GM21515 (cell line): ENCODE data around the gene ADGRG1.

Experiments used
- ATAC-seq: cut with Tn5 transposase; IDR thresholded peaks from one replicate; pipeline ENCODE4 v1.9.1; 2021; ENCODE audit not compliant: unreplicated experiment

ADGRG1 gene

DNA sequence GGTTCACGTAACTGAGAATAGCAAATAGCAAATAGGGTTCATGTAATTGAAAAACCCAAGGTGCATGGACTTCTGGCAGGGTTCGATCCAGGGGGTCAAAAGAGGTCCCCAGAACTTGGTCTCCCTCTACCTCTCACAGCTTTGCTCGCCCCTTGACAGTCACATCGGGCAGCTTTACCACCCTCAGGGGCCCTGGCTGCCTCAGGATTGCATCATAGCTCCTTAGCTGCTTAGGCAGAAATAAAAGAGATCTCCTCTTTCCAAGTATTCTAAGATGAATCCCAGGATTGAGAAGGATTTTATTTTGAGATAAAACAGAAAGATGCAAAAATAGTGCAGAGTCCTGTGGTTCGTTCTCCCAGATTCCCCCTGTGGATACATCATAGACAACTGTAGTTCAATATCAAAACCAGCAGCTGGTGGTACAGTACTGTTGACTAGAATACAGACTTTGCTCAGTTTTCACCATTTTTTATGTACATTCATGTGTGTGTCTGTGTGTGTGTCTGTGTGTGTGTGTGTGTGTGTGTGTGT is 52.5 kb downstream of the ADGRG1 start:
- no peak for ATAC-seq

DNA sequence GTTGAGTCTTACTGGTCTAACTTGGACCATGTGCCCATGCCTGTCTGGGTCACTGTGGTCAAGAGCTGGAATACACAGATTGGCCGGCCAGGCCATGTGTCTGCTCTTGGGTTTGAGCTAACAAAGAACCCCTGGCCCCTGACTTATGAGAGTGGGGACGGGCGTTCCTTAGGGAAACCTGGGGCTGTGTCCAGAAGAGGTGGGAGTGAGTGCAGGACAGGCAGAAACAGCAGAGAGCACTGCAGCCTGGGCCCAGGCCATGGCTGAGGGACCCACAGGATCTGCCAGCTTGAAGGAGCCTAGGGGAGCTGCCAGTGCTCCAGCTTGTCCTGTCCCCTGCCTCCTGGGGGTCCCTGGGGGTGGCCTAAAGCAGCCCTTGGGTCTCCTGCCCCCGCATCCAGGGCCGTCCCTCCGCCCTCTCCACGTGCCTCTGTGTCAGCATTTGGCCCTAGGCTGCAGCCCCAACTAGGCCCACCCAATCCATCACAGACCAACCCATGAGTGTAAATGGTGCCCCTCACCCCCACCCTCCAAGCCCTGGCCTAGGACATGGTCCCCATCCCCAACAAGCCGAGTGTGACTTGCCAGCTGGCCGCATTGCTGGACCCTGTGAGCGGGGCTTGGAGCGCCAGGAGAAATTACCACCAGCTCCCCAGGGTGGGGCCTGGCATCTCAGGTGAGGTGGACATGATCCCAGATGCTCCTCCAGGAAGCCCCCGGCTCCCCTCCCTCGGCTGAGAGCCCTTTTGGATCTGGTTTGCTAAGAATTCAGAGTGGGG is 53.7 kb downstream of the ADGRG1 start:
- no peak for ATAC-seq

DNA sequence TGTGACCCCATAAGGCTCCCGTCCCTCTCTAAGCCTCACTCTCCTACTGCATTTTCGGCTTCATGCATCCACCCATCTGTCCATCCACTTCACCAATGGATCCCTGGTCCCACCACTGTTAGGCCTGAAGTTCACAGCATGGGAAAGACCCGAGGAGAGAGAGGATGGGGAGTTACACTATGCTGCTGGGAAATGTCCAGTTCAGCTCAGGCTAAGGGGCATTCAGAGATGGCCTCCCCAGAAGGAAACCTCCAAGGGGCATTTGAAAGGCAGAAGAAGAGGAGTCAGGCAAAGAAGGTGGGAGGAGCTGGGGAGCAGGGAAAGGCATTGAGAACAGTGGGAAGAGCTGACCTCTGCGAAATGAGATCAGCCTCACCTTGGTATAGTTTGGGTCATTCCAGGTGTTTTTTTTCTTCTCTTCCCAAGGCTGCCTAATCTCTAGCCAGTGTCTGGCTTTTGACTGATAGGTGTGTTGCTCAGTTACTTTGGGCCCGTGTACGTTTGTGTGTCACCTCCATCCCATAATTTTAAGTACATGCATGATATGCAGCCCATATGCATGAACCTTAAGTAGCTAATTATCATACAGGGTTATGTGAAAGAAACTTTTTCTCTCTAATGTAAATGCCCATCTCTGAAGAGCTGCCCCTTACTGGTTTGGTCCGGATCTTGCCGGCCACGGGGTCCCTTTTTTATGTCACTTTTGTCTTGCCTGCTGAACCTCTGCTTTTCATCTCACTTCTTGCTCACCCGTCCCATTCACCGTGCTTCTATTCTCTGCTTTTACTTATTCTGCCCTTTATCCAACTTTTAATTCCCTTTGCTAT is 54.6 kb downstream of the ADGRG1 start:
- ATAC-seq = no peak

- ATAC-seq = no peak
These were observed 55.5 kb downstream of the ADGRG1 start for GRCh38 chr16:57683636-57684545.

GRCh38 chr16:57684626-57685358 is 56.4 kb downstream of the ADGRG1 start:
- ATAC-seq = no peak

DNA sequence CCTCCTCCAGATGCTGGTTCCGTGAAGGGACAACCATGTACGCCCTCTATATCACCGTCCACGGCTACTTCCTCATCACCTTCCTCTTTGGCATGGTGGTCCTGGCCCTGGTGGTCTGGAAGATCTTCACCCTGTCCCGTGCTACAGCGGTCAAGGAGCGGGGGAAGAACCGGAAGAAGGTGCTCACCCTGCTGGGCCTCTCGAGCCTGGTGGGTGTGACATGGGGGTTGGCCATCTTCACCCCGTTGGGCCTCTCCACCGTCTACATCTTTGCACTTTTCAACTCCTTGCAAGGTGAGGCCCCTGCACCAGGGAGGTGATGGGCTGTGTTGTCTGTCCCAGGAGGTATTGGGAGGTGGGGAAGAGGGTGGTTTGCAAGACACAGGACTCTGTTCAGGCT is 57.2 kb downstream of the ADGRG1 start:
- ATAC-seq = no peak

DNA sequence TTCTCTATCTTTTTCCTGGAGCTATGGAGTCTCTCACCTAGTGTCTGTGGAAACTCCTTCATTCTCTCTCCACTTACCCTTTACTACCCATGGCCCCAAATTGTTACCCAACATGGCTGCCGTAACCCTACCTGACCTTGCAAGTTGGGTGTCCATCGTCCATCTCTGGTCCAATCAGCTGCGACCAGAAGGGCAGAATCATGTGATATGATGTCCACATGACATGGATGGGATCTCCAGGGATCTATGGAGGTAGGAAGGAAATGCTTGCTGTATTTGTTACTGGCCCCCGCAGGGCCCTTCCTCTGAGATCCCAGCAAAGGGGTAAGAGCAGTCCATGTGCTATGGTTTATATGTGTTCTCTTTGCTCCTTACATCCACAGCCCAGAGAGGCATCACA is 58.1 kb downstream of the ADGRG1 start:
- no peak for ATAC-seq

DNA sequence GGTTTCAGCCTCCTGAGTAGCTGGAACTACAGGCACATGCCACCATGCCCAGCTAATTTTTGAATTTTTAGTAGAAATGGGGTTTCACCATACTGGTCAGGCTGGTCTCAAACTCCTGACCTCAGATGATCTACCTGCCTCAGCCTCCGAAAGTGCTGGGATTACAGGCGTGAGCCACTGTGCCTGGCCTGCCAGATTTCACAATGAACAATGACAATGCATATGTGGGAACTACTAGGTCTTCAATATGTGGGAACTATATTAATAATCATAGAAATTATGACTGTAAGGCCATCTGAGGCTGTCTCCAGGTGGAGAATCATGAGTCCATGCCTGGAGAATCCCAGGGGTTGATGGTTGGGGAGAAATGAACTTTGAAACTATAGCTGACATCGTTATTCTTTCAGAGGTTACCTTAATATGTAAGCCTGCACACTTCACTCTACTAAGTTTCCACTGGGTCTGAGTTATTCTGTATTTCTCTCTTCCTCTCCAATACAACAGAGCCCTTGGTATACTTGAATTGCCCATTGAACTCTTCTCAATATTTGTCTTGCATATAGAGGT is 59.0 kb downstream of the ADGRG1 start:
- no peak for ATAC-seq

GRCh38 chr16:57688487-57688986 is 60.1 kb downstream of the ADGRG1 start:
- no peak for ATAC-seq

DNA sequence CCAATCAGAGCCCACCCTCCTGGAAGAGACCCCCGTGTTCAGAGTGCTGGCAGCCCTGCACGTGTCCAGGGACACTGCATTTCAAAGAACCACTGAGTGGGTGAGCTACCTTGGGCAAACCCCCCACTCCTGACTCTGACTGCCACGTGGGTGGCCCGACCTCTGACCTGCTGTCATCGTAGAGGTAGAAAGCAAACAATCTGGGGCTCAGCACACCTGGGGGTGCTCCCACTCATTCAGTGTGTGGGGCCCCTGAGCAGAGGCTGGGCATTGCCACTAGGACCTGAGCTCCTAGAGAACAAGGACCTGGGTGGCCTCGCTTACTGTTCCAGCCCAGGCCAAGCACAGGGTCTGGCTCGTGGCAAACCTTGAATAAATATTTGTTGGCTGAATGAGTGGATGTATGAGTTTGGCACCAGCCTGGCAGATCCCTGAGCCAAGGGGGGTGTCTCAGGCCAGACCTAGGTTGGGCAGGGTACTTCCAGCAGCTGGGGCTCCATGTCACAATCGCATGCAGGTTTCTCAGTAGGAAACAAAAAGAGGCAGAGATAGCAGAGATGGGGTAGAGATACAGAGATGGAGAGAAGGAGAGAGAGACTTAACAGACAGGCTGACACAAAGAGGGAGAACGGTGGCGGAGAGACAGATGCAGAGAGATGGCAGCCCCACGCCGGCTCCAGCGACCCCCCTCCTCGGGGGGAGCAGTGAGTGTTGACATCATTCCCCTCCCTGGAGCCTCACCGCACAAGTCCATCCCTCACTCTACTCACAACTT is 60.7 kb downstream of the ADGRG1 start:
- no peak for ATAC-seq

DNA sequence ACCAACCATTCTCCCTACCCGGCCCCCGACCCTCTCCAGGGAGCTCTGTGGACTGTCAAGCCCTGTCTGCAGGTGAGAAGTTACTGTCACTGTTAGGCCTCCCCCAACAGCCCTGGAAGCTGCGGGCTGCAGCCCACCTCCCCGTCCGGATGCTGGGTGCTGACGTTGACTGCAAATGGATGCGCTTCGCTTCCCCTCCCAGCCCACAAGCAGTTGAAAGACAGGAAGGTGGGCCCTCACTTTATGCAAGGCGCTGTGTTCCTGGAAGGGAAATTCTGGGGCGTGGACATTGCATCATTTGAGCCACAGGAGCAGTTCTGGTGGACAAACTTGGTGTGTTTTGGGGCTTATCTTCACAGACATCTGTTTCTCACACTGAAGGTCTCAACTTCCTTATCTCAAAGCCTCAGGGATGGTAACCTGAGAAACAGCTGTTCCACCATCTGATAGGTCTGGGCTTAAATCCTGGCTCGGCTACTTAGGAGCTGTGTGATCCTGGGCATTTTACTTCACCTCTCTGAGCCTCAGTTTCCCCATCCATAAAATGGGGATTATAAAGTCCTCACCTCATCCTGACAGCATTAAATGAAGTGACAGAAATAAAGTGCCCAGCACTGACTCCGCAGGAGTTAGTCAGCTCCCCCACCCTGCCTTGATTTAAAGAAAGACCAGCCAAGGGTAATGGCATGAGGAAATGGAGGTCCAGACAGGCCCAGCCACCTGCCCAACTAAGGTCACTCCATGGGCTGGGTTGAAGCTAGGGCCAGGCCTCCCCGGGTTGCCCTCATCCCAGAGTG is 61.5 kb downstream of the ADGRG1 start:
- peak; percentile 57 for ATAC-seq

DNA sequence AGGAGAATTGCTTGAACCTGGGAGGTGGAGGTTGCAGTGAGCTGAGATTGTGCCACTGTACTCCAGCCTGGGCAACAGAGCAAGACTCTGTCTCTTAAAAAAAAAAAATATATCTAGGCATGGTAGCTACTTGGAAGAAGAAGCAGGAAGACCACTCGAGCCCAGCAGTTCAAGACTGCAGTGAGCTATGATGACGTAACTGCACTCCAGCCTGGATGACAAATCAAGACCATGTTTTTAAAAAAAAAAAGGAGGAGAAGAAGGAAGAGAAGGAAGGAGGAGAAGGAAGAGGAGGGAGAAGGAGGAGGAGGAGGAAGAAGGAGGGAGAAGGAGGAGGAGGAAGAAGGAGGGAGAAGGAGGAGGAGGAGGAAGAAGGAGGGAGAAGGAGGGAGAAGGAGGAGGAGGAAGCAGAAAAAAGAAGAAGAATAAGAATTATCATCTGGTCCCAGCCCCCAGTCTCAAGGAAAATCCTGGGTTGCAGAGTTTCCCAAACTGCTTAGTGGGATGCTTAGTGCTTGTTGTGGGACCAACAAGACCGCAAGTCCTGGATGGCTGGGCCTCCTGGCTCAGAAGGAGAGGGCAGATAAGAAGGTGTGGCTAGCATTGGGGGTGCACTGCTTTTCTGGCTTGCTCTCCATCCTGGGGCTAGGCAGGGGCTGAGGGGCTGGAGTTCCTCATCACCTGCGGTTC is 62.5 kb downstream of the ADGRG1 start:
- no peak for ATAC-seq

GRCh38 chr16:57692636-57693035 is 64.2 kb downstream of the ADGRG1 start:
- no peak for ATAC-seq

GRCh38 chr16:57693550-57693949 is 65.1 kb downstream of the ADGRG1 start:
- ATAC-seq = no peak

GRCh38 chr16:57694231-57694724 is 65.8 kb downstream of the ADGRG1 start:
- ATAC-seq = no peak

GRCh38 chr16:57694725-57695679 is 66.6 kb downstream of the ADGRG1 start, which contains the start of gene DRC7:
DRC7 (plus strand) TSS chr16:57694806; CDS start chr16:57697950, 3,144 bp downstream.
- no peak for ATAC-seq
